ENCODE measurements around the gene DMRT1. TPM values are rescaled to one million over a fixed set of nuclear protein-coding genes. Genes with fewer than 3 reads are reported as not detected.

The DMRT1 gene
- total and polyA plus RNA-seq, 7 donors, result not detected

DNA sequence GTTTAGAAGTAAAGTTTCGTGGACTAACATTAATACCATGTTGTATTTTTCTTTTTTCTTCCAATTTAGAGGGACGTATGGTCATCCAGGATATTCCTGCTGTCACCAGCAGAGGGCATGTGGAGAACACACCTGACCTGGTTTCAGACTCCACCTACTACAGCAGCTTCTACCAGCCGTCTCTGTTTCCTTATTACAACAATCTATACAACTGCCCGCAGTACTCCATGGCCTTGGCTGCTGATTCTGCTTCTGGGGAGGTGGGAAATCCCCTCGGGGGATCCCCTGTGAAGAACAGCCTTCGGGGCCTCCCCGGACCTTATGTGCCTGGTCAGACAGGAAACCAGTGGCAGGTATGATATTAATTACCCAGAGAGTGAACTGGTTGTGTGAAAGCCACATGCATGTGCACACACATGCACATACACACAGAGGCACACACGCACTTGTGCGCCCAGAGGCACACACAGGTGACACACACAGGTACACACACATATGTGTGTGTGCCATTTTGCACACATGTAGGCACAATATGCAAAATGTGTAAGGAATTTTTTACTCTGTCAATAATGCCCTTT lies 52.4 kb downstream of the DMRT1 start:
- DNase-seq (peak in 1 of 2 donors; percentile 13), ATAC-seq (peak; percentile 59 to 83 (median 68))
- Histone ChIP-seq H3K4me1 (no peaks in the 10 kb centered on the region), H3K4me3 (no peak overlapping the region), H3K36me3 (ENCODE audit: insufficient read depth in 1 of 2, low read depth in 1 of 2) (no peaks in the 10 kb centered on the region), H3K9me3 (no peaks in the 10 kb centered on the region), H3K27ac (no peak overlapping the region), H3K27me3 (ENCODE audit: insufficient read depth in 3 of 3, low read length in 2 of 3) (no peaks in the 10 kb centered on the region)
- TF ChIP-seq, protein P1, sequence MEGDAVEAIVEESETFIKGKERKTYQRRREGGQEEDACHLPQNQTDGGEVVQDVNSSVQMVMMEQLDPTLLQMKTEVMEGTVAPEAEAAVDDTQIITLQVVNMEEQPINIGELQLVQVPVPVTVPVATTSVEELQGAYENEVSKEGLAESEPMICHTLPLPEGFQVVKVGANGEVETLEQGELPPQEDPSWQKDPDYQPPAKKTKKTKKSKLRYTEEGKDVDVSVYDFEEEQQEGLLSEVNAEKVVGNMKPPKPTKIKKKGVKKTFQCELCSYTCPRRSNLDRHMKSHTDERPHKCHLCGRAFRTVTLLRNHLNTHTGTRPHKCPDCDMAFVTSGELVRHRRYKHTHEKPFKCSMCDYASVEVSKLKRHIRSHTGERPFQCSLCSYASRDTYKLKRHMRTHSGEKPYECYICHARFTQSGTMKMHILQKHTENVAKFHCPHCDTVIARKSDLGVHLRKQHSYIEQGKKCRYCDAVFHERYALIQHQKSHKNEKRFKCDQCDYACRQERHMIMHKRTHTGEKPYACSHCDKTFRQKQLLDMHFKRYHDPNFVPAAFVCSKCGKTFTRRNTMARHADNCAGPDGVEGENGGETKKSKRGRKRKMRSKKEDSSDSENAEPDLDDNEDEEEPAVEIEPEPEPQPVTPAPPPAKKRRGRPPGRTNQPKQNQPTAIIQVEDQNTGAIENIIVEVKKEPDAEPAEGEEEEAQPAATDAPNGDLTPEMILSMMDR (IDR thresholded peaks at IDR 0.05), result peak; percentile 76
- intact Hi-C loops (cut with DNase I), result loop anchor here (2.0 to 5.0 kb wide), 2 partner anchors 113 to 115 kb away; no protein-coding TSS in a partner anchor
- 28 to 33% (median 29%) methylated on average over 9 of the region's 9 CpGs for WGBS, 3 donors

DNA sequence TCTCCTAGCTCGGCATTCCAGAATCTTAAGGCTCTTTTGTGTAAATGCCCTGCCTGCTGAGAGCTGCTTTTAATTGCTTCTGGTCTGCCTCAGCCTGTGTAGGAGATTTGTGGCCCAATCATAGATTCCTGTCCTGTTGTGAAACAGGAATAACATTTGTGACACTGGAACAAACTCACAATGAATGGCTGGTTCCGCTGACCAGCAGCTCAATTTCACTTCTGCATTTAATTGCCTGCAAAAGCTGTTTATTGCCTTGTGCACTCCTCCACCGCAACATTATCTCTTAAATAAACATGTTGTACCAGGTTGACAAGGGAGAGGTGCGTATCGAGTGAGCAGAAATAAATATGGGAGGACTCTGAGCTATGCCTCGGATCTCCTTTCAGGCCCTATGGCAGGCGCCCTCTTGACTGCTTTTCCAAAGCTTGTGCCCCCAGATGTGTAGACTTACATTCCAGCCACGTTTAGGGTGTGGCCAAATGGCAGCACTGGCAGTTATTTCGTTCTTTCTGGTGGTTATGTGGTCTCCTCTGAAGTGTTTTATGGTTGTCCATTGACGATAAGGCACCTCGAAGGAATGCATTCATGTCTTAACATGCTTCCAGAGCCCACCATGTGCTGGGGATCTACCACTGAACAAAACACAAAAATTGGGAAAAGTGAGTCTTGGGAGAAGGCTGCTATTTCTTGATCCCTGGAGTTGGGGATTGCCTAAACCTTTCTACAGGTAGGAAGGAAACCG lies 58.1 kb downstream of the DMRT1 start:
- H3K27me3 ChIP-seq (ENCODE audit: insufficient read depth in 3 of 3, low read length in 2 of 3), result peaks cover 0 to 5% (median 0%) of the 10 kb centered on the region in 3 donors
- no peak for ATAC-seq

DNA sequence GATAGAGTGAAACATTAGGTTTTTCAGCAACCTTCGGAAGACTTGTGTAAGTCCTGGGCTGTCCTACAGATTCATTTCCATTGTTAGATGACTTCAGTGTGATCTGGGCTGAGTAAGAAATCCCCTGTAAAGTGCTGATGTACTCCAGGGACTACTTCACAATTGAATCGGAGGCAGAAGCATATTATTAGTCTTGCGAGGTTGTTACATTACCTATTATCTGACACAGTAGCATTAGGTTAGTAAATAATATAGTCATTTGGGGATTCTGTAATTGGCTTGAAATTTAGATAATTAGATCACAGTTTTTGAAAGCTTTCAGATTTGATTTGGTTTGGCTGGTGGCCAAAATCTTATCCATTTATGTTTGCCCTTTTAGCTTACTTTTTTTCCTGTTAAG lies 62.4 kb downstream of the DMRT1 start:
- no peaks in the 10 kb centered on the region for H3K9me3 ChIP-seq
- H3K27me3 ChIP-seq (ENCODE audit: insufficient read depth in 3 of 3, low read length in 2 of 3), result peaks cover 0 to 22% (median 0%) of the 10 kb centered on the region in 3 donors
- ATAC-seq, result no peak
- no peaks in the 10 kb centered on the region for H3K4me1 ChIP-seq
- H3K27ac ChIP-seq, result no peak overlapping the region
- no peak overlapping the region for H3K4me3 ChIP-seq
- no peaks in the 10 kb centered on the region for H3K36me3 ChIP-seq (ENCODE audit: insufficient read depth in 1 of 2, low read depth in 1 of 2)
- intact Hi-C loops (cut with DNase I), result no loop called here
- TF ChIP-seq, protein P1 (IDR thresholded peaks at IDR 0.05), result no peak
- DNase-seq, result no peak
- WGBS, 3 donors, result 72 to 80% (median 78%) methylated on average over 3 of the region's 3 CpGs

More for the DNA sequence above, 58.1 kb downstream of the DMRT1 start:
- H3K4me3 ChIP-seq, result no peak overlapping the region
- no peak for DNase-seq
- no peaks in the 10 kb centered on the region for H3K9me3 ChIP-seq
- intact Hi-C loops (cut with DNase I), result loop anchor here in 1 of 2 donors (1.0 kb wide), 1 partner anchor 10 kb away; no protein-coding TSS in a partner anchor
- no peaks in the 10 kb centered on the region for H3K36me3 ChIP-seq (ENCODE audit: insufficient read depth in 1 of 2, low read depth in 1 of 2)
- H3K27ac ChIP-seq, result no peak overlapping the region
- no peaks in the 10 kb centered on the region for H3K4me1 ChIP-seq
- 37 to 53% (median 50%) methylated on average over 12 of the region's 12 CpGs for WGBS, 3 donors
- TF ChIP-seq, protein P1 (IDR thresholded peaks at IDR 0.05), result no peak

DNA sequence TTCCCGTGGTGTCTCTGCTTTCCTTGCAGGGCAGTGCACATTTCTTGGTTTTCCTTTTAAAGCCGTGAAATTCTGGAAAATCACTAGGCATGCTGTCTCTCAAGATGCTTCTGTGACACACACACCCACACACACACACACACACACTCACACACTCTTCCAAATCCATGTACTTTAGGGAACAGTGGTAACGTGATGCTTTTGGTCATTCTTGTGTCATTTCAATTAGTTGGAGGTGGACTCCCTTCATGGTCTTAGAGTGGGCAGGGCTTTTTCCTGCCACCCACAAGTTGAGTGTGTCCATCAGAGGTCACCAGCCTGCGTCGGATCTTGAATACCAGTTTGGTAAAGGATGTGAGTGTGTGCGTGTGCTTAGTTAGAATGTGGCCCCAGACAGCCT lies 64.4 kb downstream of the DMRT1 start:
- intact Hi-C loops (cut with DNase I), result no loop called here
- TF ChIP-seq, protein P1 (IDR thresholded peaks at IDR 0.05), result no peak
- Histone ChIP-seq H3K36me3 (ENCODE audit: insufficient read depth in 1 of 2, low read depth in 1 of 2) (no peaks in the 10 kb centered on the region), H3K4me1 (no peaks in the 10 kb centered on the region), H3K27me3 (ENCODE audit: insufficient read depth in 3 of 3, low read length in 2 of 3) (peaks cover 0 to 27% (median 2%) of the 10 kb centered on the region in 3 donors), H3K27ac (no peak overlapping the region), H3K9me3 (no peaks in the 10 kb centered on the region), H3K4me3 (no peak overlapping the region)
- ATAC-seq (no peak), DNase-seq (no peak)
- 38 to 43% (median 40%) methylated on average over 6 of the region's 6 CpGs for WGBS, 3 donors

Data from psoas muscle (tissue), 8 donors.